ENCODE results near the gene CFLAR.

DNA sequence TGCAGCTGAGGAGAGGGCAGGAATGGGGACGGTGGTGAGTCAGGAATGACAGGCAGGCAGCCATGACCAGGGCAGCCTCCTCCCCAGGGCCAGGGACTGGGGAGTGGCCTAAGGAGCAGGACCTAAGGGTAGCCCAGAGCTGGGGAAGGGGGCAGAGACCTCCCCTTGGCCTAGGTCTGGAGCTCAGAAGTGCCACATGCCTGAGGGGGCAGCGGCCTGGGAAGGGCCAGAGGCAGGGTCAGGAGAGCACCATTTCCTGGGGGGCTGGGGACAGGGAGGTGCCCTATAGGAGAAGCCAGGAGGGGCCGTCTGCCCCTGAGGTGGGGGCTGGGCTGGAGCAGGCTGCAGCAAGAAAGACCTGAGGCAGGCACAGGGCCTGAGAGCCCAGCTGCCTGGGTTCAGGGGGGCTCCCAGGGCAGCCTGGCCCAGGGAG is 20.9 kb downstream of the CFLAR start:
- TF ChIP-seq RBAK (tag by site-specific recombination; IDR thresholded peaks at IDR 0.05) (no peak), ZNF501 (tag by site-specific recombination; IDR thresholded peaks at IDR 0.05) (no peak), ZNF670 (tag by site-specific recombination; IDR thresholded peaks at IDR 0.05; ENCODE audit: low read depth) (no peak), ZNF521 (tag by site-specific recombination; IDR thresholded peaks at IDR 0.05) (no peak), ZBTB7A (tag by site-specific recombination; IDR thresholded peaks at IDR 0.05; ENCODE audit: low read depth) (no peak), IKZF3 (tag by site-specific recombination; IDR thresholded peaks at IDR 0.05) (no peak), YY1 (tag by site-specific recombination; IDR thresholded peaks at IDR 0.05) (no peak)
- TF ChIP-seq, protein P1, sequence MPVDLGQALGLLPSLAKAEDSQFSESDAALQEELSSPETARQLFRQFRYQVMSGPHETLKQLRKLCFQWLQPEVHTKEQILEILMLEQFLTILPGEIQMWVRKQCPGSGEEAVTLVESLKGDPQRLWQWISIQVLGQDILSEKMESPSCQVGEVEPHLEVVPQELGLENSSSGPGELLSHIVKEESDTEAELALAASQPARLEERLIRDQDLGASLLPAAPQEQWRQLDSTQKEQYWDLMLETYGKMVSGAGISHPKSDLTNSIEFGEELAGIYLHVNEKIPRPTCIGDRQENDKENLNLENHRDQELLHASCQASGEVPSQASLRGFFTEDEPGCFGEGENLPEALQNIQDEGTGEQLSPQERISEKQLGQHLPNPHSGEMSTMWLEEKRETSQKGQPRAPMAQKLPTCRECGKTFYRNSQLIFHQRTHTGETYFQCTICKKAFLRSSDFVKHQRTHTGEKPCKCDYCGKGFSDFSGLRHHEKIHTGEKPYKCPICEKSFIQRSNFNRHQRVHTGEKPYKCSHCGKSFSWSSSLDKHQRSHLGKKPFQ (tag by site-specific recombination; IDR thresholded peaks at IDR 0.05): no peak

All from HEK293 (cell line).